Measurements from ENCODE around the gene SEPSECS. TPM values are rescaled to one million over a fixed set of nuclear protein-coding genes. Genes with fewer than 3 reads are reported as not detected.

Gene SEPSECS
- total and polyA plus RNA-seq, 2 donors (not counting 3 experiments of a cell fraction or from before 2014, with no cell fraction given), result 2.8 to 8.3 TPM

DNA sequence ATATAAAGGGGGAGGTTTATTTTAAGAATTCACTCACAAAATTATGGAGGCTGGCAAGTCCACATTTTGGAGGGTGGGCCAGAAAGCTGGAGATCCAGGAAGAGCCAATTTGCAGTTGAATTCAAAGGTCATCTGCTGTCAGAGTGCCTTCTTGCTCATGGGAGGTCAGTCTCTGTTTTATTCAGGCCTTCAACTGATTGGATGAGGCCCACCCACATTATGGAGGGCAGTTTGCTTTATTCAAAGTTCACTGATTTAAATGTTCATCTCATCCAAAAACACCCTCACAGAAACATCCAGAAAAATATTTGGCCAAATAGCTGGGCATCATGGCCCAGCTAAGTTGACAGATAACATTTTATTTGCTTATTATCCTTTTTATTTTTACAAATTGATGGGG lies 59.5 kb downstream of the SEPSECS start:
- Histone ChIP-seq H3K4me3 (replicated peaks in 1 of 3; ENCODE audit: insufficient read depth in 1 of 3, low read depth in 1 of 3, low read length in 3 of 3) (no peak overlapping the region), H3K27me3 (ENCODE audit: control insufficient read depth in 2 of 2, insufficient read depth in 2 of 2, low read length in 2 of 2) (no peaks in the 10 kb centered on the region), H3K9ac (replicated peaks; ENCODE audit: extremely low read depth, insufficient read depth, low read length) (no peak overlapping the region), H3K79me2 (ENCODE audit: control insufficient read depth, insufficient read depth, low read length) (no peaks in the 10 kb centered on the region), H3K4me1 (ENCODE audit: control insufficient read depth, extremely low read depth, insufficient read depth, low read length) (no peaks in the 10 kb centered on the region), H2AFZ (ENCODE audit: low read depth, low read length) (no peak overlapping the region), H3K4me2 (ENCODE audit: insufficient read depth, low read length) (no peak overlapping the region), H3K9me1 (replicated peaks; ENCODE audit: control insufficient read depth, extremely low read depth, insufficient read depth, low read length) (no peaks in the 10 kb centered on the region), H4K20me1 (replicated peaks; ENCODE audit: control insufficient read depth, extremely low read depth, insufficient read depth, low read length) (no peaks in the 10 kb centered on the region), H3K9me3 (replicated peaks; ENCODE audit: control insufficient read depth, insufficient read depth, low read length) (no peaks in the 10 kb centered on the region), H3K27ac (ENCODE audit: insufficient read depth, low read depth, low read length) (no peak overlapping the region), H3K36me3 (ENCODE audit: control insufficient read depth in 2 of 2, extremely low read depth in 1 of 2, insufficient read depth in 2 of 2, low read length in 2 of 2) (no peaks in the 10 kb centered on the region)
- dilution Hi-C loops (cut with MboI; ENCODE audit: extremely low pct_ligation_motif_present, low sequenced_read_pairs), result no loop called here
- no peak for TF ChIP-seq GATA2 (IDR thresholded peaks at IDR 0.05; ENCODE audit: insufficient read depth, insufficient read length, low read depth, low read length)
- no peak for TF ChIP-seq FOS (IDR thresholded peaks at IDR 0.05; ENCODE audit: borderline replicate concordance, insufficient read depth, low read length)
- no peak for TF ChIP-seq EZH2 (IDR thresholded peaks at IDR 0.05; ENCODE audit: borderline replicate concordance, low read depth, low read length, severe bottlenecking)
- TF ChIP-seq POLR2A (IDR thresholded peaks at IDR 0.05; ENCODE audit: low read depth, low read length), result no peak
- TF ChIP-seq, protein P1, sequence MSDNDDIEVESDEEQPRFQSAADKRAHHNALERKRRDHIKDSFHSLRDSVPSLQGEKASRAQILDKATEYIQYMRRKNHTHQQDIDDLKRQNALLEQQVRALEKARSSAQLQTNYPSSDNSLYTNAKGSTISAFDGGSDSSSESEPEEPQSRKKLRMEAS (IDR thresholded peaks at IDR 0.05; ENCODE audit: insufficient read depth, insufficient read length), result no peak
- no peak for TF ChIP-seq JUN (IDR thresholded peaks at IDR 0.05; ENCODE audit: borderline replicate concordance, insufficient read depth, insufficient read length, low read depth)
- TF ChIP-seq MYC (IDR thresholded peaks at IDR 0.05; ENCODE audit: low read depth, low read length), result no peak
- TF ChIP-seq POLR2AphosphoS5 (IDR thresholded peaks at IDR 0.05; ENCODE audit: insufficient read depth, low read depth, low read length), result no peak
- TF ChIP-seq, protein P2, sequence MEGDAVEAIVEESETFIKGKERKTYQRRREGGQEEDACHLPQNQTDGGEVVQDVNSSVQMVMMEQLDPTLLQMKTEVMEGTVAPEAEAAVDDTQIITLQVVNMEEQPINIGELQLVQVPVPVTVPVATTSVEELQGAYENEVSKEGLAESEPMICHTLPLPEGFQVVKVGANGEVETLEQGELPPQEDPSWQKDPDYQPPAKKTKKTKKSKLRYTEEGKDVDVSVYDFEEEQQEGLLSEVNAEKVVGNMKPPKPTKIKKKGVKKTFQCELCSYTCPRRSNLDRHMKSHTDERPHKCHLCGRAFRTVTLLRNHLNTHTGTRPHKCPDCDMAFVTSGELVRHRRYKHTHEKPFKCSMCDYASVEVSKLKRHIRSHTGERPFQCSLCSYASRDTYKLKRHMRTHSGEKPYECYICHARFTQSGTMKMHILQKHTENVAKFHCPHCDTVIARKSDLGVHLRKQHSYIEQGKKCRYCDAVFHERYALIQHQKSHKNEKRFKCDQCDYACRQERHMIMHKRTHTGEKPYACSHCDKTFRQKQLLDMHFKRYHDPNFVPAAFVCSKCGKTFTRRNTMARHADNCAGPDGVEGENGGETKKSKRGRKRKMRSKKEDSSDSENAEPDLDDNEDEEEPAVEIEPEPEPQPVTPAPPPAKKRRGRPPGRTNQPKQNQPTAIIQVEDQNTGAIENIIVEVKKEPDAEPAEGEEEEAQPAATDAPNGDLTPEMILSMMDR (IDR thresholded peaks at IDR 0.05; ENCODE audit: extremely low read depth in 1 of 2, insufficient read depth in 1 of 2, low read depth in 1 of 2, low read length in 2 of 2), result no peak
- DNase-seq (ENCODE audit: low read depth, low spot score) (no peak), FAIRE-seq (no peak)
- BruUV-seq (replicated peaks), result no TSS peak
- ChIA-PET POLR2A (no interaction called here), CTCF (no interaction called here)
- intact Hi-C loops (cut with micrococcal nuclease), result no loop called here
